Measurements from ENCODE around the gene C11orf24. TPM values are rescaled to one million over a fixed set of nuclear protein-coding genes. Genes with fewer than 3 reads are reported as not detected.

The C11orf24 gene
- total and polyA plus RNA-seq, 2 of the 4 experiments (the other 2 are of a cell fraction), result 42.5 to 135 TPM

DNA sequence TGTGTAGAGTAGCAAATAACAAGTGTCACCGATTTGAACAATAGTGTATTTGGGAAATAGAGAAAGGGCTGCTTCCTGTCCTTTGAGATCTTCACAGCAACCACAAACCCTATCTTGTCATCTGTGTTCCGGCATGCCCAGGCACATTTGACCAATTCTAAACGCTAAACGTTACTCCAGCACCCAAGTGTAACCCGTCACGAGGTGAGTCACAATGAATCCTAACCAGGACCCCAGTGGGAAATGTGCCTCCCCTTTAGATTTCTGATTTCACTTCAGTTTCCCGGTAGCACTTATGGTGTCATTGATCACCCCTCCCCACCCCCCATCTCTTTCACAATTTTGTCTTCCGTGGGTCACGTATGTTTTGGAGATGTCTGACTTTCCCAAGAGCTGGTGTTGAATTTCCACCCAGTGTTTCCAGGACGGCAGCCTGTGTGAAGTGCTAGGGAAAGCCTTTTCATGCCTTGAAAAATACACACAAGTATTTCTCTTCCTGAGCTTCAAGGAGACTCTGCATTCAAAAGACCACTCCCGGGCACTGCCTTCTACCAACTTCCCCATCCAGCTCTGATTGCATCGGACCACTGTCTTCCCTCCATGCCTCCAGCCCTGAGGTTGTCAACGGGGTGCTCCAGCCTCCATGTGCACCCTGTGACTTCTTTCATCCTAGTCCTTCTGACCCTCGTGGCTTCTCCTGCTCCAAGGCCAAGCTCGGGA, 10.5 kb upstream of the C11orf24 start:
- Histone ChIP-seq H3K79me1 (ENCODE audit: low read depth in 1 of 2, low read length in 2 of 2) (no peaks in the 10 kb centered on the region), H4K91ac (ENCODE audit: insufficient read depth, low read depth, low read length) (no peak overlapping the region), H3K23ac (ENCODE audit: low read depth, low read length) (no peak overlapping the region), H3K27ac (ENCODE audit: insufficient read depth, low read length) (no peak overlapping the region), H2BK20ac (ENCODE audit: low read depth, low read length) (no peak overlapping the region), H2BK15ac (ENCODE audit: low read depth, low read length) (no peak overlapping the region), H4K20me1 (ENCODE audit: insufficient read depth, low read length) (no peaks in the 10 kb centered on the region), H3K9ac (ENCODE audit: low read depth, low read length) (no peak overlapping the region), H3K4ac (ENCODE audit: low read depth, low read length) (no peak overlapping the region), H3K4me1 (ENCODE audit: control insufficient read depth, insufficient read depth, low read length) (no peaks in the 10 kb centered on the region; the same call in 1 of the 2 replicates), H3K14ac (replicated peaks; ENCODE audit: low read depth, low read length) (no peak overlapping the region), H2AK5ac (ENCODE audit: low read depth, low read length) (no peak overlapping the region), H2BK120ac (ENCODE audit: low read depth, low read length) (no peak overlapping the region), H3K18ac (ENCODE audit: low read depth, low read length) (no peak overlapping the region), H3K27me3 (ENCODE audit: control insufficient read depth, insufficient read depth, low read length) (peaks cover 3% of the 10 kb centered on the region), H3K56ac (ENCODE audit: extremely low read depth, insufficient read depth, low read length) (no peak overlapping the region), H3K9me1 (ENCODE audit: insufficient read depth, low read length) (no peaks in the 10 kb centered on the region), H3K36me3 (ENCODE audit: control insufficient read depth, insufficient read depth, low read length) (no peaks in the 10 kb centered on the region), H4K8ac (ENCODE audit: low read depth in 2 of 2, low read length in 2 of 2) (no peak overlapping the region), H3K4me2 (ENCODE audit: low read depth, low read length) (no peak overlapping the region), H2BK5ac (ENCODE audit: low read depth, low read length, poor library complexity, severe bottlenecking) (no peak overlapping the region), H4K5ac (ENCODE audit: low read depth, low read length) (no peak overlapping the region), H2AFZ (replicated peaks; ENCODE audit: low read length, poor library complexity) (peak overlapping the region; percentile 63), H3K9me3 (ENCODE audit: control insufficient read depth, insufficient read depth, low read length) (no peaks in the 10 kb centered on the region; the same call in 1 of the 2 replicates), H3K4me3 (ENCODE audit: insufficient read depth, low read depth, low read length) (no peak overlapping the region), H2AK9ac (replicated peaks; ENCODE audit: low read depth, low read length, poor library complexity) (no peak overlapping the region)
- ChIA-PET POLR2A (ENCODE audit: unreplicated experiment) (no interaction called here), CTCF (no interaction called here)
- ATAC-seq (ENCODE audit: low read depth) (no peak), DNase-seq (no peak)
- dilution Hi-C loops (cut with HindIII; ENCODE audit: low sequenced_read_pairs, unreplicated experiment) (no loop called here), intact Hi-C loops (cut with micrococcal nuclease) (no loop called here), in situ Hi-C loops (cut with MboI; ENCODE audit: low sequenced_read_pairs) (no loop called here)
- TF ChIP-seq RFX5 (IDR thresholded peaks at IDR 0.05; ENCODE audit: low read depth, low read length) (no peak), USF2 (IDR thresholded peaks at IDR 0.05; ENCODE audit: low read depth, low read length) (no peak), CEBPB (IDR thresholded peaks at IDR 0.05; ENCODE audit: low read depth, low read length) (no peak), NFE2L2 (IDR thresholded peaks at IDR 0.05; ENCODE audit: low read depth, low read length) (no peak), MAFK (IDR thresholded peaks at IDR 0.05; ENCODE audit: low read depth, low read length) (no peak), MAZ (IDR thresholded peaks at IDR 0.05; ENCODE audit: borderline replicate concordance, low read depth, low read length) (no peak), RCOR1 (IDR thresholded peaks at IDR 0.05; ENCODE audit: insufficient replicate concordance, low read length) (no peak), SMC3 (IDR thresholded peaks at IDR 0.05; ENCODE audit: low read depth, low read length) (no peak), CTCF (conservative IDR thresholded peaks at IDR 0.05; ENCODE audit: low read depth, low read length) (no peak), MXI1 (IDR thresholded peaks at IDR 0.05; ENCODE audit: borderline replicate concordance, low read depth, low read length) (no peak), BHLHE40 (IDR thresholded peaks at IDR 0.05; ENCODE audit: low read depth, low read length) (no peak), RAD21 (IDR thresholded peaks at IDR 0.05; ENCODE audit: low read length) (no peak), FOS (IDR thresholded peaks at IDR 0.05; ENCODE audit: low read depth, low read length) (no peak)
- TF ChIP-seq, protein P1, sequence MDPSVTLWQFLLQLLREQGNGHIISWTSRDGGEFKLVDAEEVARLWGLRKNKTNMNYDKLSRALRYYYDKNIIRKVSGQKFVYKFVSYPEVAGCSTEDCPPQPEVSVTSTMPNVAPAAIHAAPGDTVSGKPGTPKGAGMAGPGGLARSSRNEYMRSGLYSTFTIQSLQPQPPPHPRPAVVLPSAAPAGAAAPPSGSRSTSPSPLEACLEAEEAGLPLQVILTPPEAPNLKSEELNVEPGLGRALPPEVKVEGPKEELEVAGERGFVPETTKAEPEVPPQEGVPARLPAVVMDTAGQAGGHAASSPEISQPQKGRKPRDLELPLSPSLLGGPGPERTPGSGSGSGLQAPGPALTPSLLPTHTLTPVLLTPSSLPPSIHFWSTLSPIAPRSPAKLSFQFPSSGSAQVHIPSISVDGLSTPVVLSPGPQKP (IDR thresholded peaks at IDR 0.05; ENCODE audit: borderline replicate concordance, low read depth, low read length), result no peak
- WGBS, 2 experiments (ENCODE audit: extremely low coverage in 2 of 2, insufficient read length in 1 of 2), result 70% methylated on average over 9 of the region's 15 CpGs; no CpG with 5 or more reads in 1 of the 2 experiments
- BruUV-seq (replicated peaks), result no TSS peak
